ENCODE results near the gene ELMO2.

ELMO2 gene, protein sequence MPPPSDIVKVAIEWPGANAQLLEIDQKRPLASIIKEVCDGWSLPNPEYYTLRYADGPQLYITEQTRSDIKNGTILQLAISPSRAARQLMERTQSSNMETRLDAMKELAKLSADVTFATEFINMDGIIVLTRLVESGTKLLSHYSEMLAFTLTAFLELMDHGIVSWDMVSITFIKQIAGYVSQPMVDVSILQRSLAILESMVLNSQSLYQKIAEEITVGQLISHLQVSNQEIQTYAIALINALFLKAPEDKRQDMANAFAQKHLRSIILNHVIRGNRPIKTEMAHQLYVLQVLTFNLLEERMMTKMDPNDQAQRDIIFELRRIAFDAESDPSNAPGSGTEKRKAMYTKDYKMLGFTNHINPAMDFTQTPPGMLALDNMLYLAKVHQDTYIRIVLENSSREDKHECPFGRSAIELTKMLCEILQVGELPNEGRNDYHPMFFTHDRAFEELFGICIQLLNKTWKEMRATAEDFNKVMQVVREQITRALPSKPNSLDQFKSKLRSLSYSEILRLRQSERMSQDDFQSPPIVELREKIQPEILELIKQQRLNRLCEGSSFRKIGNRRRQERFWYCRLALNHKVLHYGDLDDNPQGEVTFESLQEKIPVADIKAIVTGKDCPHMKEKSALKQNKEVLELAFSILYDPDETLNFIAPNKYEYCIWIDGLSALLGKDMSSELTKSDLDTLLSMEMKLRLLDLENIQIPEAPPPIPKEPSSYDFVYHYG

DNA sequence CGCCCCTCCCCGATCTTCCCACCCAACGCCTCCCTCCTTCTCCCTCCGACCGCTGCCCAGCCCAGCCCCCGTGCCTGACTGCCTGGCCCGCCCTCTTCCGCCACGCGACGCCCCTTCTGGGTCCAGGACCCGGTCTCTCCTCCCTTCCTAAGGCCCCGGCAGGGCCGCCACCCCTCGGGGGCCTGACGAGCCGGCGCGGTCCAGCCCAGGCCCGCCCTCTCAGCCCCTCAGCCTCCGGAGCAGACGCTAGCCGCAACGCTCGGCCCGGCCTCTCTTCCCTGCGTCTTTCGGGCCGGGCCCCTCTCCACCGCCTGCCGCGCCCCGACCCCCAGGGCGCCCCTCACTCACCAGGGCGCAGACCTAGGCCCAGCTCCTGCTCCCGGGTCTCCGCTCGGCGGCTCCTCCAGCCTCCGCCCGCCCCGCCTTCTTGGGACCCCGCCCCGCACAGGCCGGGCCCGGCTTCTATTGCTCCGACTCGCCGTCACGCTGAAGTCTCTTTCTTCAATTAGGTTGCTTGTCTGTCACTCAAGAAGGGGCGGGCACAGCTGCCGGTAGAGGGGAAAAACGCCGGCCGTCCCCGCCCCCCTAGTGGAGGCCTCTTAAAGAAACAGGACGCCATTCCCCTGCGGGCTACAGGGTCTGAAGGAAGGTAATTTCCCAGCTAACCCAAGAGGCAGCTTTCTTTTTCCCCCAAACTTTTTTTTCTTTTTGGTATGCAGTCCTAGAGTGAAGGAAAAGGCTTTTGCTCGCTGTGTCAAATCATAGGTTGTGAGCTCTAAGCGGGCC is at the start of gene ELMO2:
Gene ELMO2 (minus strand): TSS at position 416 of the 786 bp plus-strand sequence. CDS start 12,133 bp downstream, outside the sequence.
- peak; percentile 89 to 91 for DNase-seq (ENCODE audit: low read depth in 1 of 2, low spot score in 1 of 2)

- no peak for DNase-seq (ENCODE audit: low read depth in 1 of 2, low spot score in 1 of 2)
Measured at GRCh38 chr20:46455729-46456128, 49.3 kb upstream of the ELMO2 start.

DNA sequence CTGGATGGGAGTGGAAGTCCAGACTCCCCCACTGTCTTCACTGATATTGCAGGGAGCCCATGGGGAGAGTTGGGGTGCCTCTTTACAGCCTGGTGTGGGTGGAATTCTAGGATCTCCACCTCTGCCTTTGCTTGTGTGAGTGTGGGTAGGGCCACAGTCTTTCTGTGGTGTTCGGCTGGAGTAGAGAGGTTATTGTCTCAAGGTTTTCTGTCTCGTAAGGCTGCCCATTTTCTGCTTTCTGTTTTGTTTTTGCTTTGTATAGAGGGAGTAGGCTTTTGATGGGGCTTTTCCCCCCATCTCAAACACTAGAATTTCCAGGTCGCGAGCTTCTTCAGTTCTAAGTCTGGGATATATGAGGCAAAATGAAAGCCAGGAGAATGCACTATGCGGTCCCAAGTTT is 40.4 kb upstream of the ELMO2 start:
- DNase-seq (ENCODE audit: low read depth in 1 of 2, low spot score in 1 of 2): no peak

DNA sequence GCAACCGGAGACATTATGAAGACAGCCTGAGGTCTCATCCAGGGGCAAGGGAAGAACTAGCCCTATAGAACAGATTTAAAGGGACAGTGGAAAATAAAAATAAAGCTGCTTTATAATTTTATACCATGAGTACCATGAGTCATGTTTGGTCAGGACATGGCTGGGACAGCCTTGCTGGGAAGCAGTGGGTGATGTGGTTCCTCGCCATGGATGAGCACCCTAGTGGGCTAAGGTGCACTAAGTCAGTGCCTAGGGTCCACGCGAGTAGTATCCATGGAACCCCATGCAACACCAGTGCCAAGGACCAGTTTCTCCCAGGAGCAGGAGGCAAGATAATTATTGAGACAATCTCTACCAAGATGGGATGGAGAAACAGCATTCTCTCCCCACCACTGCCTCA is 33.4 kb upstream of the ELMO2 start:
- DNase-seq (ENCODE audit: low read depth in 1 of 2, low spot score in 1 of 2): no peak

GRCh38 chr20:46438156-46438750 is 31.8 kb upstream of the ELMO2 start:
- no peak for DNase-seq (ENCODE audit: low read depth in 1 of 2, low spot score in 1 of 2)

- no peak for DNase-seq (ENCODE audit: low read depth in 1 of 2, low spot score in 1 of 2)
Measured at GRCh38 chr20:46435146-46435545, 28.7 kb upstream of the ELMO2 start.

- no peak for DNase-seq (ENCODE audit: low read depth in 1 of 2, low spot score in 1 of 2)
Measured at GRCh38 chr20:46434597-46434996, 28.2 kb upstream of the ELMO2 start.

- no peak for DNase-seq (ENCODE audit: low read depth in 1 of 2, low spot score in 1 of 2)
Measured at GRCh38 chr20:46433051-46433450, 26.6 kb upstream of the ELMO2 start.

GRCh38 chr20:46430921-46431712 is 24.7 kb upstream of the ELMO2 start:
- no peak for DNase-seq (ENCODE audit: low read depth in 1 of 2, low spot score in 1 of 2)

DNA sequence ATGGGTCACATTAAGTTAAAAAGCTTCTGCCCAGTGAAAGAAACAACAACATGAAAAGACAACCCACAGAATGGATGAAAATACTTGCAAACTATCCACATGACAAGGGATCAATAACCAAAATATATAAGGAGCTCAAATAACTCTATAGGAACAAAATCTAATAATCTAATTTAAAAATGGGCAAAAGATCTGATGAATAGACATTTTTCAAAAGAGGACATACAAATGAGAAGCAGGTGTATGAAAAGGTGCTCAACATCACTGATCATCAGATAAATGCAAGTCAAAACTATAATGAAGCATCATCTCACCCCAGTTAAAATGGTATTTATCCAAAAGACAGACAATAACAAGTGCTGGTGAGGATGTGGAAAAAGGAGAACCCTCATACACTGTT is 21.0 kb upstream of the ELMO2 start:
- DNase-seq (ENCODE audit: low read depth in 1 of 2, low spot score in 1 of 2): no peak

DNA sequence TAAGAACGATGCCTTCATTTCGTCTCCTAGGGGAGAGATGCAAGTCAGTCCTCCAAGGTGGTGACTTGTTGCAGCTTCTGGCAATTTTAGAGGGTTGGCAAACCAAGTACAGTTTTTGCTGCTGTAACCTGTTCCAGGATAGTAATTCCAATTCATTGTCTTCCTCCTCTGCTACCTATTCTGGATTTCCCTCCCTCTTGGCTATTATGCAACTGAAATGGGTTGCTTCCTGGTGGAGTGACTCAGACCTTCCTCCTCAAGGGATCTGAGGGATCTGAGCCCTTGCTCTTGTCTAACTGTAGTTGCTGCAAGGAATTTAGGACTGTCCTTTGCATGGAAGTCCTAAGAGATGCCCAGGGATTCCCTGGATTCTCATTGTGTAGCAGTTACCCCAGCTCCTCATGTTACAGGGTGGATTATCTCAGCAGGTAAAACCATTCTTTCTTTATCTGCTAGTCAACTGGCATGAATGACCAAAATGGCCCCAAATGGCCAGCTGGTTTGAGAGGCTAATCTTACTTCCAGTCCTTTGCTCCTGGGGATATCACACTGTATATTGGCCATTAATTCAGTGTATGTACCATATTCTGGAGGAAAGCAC is 17.6 kb upstream of the ELMO2 start:
- DNase-seq (ENCODE audit: low read depth in 1 of 2, low spot score in 1 of 2): no peak

GRCh38 chr20:46423342-46423741 is 16.9 kb upstream of the ELMO2 start:
- DNase-seq (ENCODE audit: low read depth in 1 of 2, low spot score in 1 of 2): no peak

- no peak for DNase-seq (ENCODE audit: low read depth in 1 of 2, low spot score in 1 of 2)
Measured at GRCh38 chr20:46420878-46421277, 14.5 kb upstream of the ELMO2 start.

GRCh38 chr20:46419882-46420281 is 13.5 kb upstream of the ELMO2 start:
- DNase-seq (ENCODE audit: low read depth in 1 of 2, low spot score in 1 of 2): no peak

- no peak for DNase-seq (ENCODE audit: low read depth in 1 of 2, low spot score in 1 of 2)
Measured at GRCh38 chr20:46416839-46417238, 10.4 kb upstream of the ELMO2 start.

DNA sequence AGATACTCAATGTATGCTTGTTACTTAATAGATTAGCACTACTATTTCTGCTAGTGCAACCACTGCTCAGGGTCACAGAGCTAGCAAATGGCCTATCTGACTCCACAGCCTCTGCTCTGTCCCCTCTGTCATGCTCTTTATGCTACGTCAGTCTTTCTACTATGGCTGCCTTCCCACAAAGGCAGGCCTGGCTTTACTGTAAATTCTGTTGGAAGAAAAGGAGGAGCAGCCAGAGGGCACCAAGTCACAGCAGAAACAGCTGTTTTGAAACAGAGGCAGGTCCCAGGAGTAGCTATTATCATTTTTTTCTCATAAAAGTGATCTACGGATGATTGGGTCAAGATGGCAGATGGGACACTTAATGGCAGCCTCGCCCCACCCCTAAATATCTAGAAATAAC is 10.0 kb upstream of the ELMO2 start:
- DNase-seq (ENCODE audit: low read depth in 1 of 2, low spot score in 1 of 2): no peak

DNA sequence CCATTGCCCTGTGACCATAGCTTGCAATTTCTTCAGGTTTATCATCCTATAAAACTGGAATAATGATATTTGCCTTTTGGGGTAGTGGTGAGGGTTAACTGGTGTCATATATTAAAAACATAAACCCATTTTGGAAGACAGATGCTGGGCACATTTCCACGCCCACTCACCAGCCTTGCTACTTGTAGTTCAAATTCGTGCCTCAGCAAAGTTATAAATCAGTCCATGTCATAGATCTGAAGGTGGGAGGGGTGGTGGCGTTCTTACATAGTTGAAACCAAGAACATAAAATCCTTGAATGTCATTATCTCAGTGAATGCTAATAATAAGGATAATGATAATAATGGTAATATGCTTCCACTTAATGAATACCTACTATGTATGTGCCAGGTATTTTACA is 9.4 kb upstream of the ELMO2 start:
- no peak for DNase-seq (ENCODE audit: low read depth in 1 of 2, low spot score in 1 of 2)

DNA sequence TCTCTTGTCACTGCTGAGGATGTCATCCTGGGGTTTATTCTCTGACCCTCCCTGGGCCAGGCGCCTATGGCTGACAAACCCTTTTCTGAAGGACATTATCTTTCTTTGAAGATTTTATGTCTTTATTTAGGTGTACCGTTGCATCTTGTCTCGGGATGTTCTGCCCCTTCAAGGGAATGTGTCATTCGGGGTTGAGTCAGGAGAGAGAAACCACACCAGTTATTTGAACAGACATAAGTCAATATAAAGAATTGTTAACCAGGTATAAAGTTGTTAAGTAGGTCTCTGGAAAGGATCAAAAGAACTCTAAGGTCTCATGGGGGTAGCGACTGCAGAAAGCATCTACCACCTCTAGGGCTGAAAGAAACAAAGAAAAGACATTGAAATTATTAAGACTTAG is 8.2 kb upstream of the ELMO2 start:
- DNase-seq (ENCODE audit: low read depth in 1 of 2, low spot score in 1 of 2): no peak

- DNase-seq (ENCODE audit: low read depth in 1 of 2, low spot score in 1 of 2): no peak
Measured at GRCh38 chr20:46411637-46412036, 5.2 kb upstream of the ELMO2 start.

DNA sequence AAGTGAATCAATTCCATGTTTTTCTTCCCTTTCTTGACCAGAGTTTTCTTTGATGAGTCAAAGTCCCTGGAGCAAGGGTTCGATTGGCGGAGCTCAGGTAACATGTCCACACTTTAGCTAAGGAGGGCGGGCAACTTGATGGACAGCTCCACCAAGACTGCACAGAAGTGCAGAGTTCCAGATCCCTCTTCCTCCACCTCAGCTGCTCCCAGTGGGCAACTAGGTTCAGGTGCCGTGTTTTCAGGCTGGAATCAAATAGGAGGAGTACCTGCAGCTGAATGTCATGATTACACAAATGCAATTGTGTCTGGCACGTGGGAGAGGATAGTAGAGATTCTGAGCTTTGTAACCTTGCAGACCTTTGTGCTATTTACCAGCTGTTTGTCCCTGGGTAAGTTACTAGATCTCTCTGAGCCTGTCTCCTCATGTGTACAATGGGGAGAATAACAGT is 1.9 kb upstream of the ELMO2 start:
- DNase-seq (ENCODE audit: low read depth in 1 of 2, low spot score in 1 of 2): no peak
